ENCODE data around the gene GUCY1A2.

The GUCY1A2 gene

DNA sequence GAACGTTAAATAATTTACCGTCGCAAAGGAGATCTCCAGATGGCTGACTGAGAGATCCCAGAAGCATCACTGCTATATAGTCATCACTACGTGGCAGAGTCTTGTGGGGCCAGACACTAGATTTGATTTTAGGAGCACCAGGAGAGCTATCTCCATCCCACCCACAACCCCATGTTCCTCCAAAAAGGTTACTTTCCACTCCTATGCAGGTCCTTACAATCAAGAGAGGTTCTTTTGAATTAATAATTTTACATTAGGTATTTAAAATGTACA lies 19.4 kb downstream of the GUCY1A2 start:
- DNase-seq (ENCODE audit: low read depth in 2 of 2) = no peak

- DNase-seq (ENCODE audit: low read depth in 2 of 2) = no peak
Observed at GRCh38 chr11:106998116-106998915, 20.0 kb downstream of the GUCY1A2 start.

GRCh38 chr11:106997227-106997626 lies 21.0 kb downstream of the GUCY1A2 start:
- DNase-seq (ENCODE audit: low read depth in 2 of 2) = no peak

DNA sequence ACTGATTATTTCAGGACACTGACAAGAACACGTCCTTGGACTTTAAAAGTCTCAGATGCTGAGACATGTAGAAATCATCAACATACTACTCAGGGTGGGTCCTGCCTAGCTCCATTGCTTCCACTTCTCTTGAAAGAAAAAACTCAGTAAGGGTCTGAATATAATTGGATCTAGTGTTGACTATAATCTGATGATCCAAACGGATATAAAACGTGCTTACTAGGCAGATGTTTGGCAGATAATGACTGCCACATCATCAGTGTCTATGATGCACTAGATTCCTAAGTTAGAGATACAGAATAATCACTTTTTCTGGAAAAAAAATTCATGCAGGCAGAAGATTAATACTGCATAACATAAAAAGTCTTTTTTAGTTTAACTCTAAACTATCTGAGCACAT lies 21.6 kb downstream of the GUCY1A2 start:
- DNase-seq (ENCODE audit: low read depth in 2 of 2) = no peak

GRCh38 chr11:106990331-106990730 lies 27.9 kb downstream of the GUCY1A2 start:
- no peak for DNase-seq (ENCODE audit: low read depth in 2 of 2)

GRCh38 chr11:106989078-106989455 lies 29.2 kb downstream of the GUCY1A2 start:
- DNase-seq (ENCODE audit: low read depth in 2 of 2) = no peak

DNA sequence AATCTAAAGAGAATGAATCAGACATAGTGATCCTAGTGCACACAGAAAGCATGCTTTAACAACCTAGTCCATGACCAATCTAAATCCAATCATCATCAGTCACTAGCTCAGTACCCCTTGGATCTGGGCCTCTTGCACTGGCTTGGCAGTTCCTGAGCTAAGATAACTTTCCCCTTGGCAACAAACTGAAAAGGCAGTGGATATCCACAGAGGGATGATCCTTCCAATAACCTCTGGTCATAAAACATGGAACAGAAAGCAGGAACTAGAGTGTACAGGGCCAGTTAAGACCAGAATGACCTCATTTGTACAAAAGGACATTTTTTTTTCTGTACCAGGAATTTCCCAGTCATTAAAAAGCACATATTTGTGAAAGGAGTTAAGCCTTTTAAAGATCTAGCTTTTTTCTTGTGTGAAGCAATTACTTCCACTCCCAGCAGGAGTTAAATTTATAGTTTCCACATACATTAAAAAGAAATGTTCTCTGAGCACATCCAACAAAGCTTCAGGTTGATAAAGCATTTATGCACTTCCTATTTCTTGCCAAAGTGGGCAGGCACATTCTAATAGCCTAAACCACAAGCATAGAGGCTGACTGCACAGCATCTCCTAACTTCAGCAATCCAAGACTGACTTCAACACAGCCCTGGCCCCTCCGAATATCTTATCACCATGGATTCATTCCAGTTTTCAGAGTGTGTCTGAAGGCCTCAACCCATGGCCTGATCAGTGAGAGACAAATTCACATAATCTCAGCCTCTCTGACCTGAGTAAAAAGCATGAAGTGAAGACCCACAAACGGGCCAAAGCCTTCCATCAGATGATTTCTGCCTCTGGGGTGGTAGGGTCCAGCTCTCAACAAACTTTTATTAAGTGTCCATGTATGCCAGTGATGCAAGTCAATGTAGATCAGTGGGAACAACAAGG lies 29.9 kb downstream of the GUCY1A2 start:
- DNase-seq (ENCODE audit: low read depth in 2 of 2) = no peak

GRCh38 chr11:106986673-106987072 lies 31.6 kb downstream of the GUCY1A2 start:
- DNase-seq (ENCODE audit: low read depth in 2 of 2) = no peak

GRCh38 chr11:106986261-106986660 lies 32.0 kb downstream of the GUCY1A2 start:
- no peak for DNase-seq (ENCODE audit: low read depth in 2 of 2)

DNA sequence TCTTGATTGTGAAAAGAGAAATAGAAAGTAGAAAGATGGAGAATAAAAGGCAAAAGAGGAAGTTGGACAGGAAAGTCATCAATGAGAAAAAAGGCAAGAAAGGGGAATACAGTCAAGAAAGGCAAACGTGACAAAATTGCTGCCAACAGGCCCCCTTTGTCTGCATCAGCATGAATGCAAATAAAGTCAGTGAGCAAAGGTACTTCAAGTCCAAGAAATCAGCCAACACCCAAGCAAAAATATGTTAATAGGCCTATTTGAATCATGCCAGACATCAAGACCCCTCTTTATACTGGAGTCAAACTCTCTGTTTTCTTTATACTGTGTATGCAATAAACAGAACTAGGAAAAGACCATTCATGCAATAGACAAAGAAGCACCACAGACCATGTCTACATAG lies 34.3 kb downstream of the GUCY1A2 start:
- DNase-seq (ENCODE audit: low read depth in 2 of 2) = no peak

DNA sequence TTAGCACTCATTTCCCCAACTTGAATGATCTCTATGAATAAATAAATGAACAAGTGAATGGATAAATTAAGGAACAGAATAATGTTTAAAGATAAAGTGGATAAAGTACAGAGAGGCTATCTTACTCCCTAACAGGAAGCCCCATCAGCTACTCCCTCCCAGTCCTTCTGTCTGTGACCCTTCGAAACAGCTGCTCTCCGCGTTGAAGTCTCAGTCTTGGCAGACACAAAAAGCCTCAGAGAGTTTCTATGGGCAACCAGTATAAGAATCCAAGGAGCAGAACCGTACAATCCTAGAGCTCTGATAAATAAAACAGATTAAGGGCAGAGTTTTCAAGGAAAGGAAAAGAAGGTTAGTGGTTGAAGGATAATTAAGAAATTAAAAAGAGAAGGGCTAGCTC lies 35.0 kb downstream of the GUCY1A2 start:
- no peak for DNase-seq (ENCODE audit: low read depth in 2 of 2)

DNA sequence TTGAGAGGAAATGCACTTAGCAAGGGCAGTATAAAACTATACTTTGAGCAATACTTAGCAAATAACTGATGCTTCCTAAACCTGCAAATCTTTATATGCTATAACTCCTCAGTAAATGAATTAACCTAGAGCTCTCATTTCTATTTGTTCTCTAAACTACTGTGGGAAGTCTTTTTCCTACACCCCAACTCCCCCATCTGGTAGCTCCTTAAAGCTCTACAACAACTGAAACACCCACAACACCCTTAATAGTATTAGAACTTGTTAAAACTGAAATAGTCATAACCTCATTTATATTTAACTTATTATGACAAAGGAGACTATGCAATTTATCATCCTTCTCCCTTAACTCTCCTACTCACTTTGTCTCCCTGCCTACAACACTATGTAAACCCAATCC lies 43.4 kb downstream of the GUCY1A2 start:
- DNase-seq (ENCODE audit: low read depth in 2 of 2) = no peak

DNA sequence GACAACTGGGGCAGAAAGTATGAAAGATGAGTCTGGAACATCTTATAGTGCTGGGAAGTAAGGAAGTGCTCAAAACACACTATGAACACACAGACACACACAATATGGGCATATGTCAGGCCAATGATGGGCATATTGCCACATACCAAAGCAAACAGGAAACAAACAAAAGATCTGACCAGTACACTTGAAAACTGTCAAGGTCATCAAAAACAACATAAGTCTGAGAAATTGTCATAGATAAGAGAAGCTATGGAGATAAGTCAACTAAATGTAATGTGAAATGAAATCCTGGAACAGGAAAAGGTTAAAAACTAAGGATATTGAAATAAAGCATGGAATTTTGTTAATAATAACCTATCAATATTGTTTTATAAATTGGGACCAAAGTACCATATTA lies 46.4 kb downstream of the GUCY1A2 start:
- DNase-seq (ENCODE audit: low read depth in 2 of 2) = no peak

DNA sequence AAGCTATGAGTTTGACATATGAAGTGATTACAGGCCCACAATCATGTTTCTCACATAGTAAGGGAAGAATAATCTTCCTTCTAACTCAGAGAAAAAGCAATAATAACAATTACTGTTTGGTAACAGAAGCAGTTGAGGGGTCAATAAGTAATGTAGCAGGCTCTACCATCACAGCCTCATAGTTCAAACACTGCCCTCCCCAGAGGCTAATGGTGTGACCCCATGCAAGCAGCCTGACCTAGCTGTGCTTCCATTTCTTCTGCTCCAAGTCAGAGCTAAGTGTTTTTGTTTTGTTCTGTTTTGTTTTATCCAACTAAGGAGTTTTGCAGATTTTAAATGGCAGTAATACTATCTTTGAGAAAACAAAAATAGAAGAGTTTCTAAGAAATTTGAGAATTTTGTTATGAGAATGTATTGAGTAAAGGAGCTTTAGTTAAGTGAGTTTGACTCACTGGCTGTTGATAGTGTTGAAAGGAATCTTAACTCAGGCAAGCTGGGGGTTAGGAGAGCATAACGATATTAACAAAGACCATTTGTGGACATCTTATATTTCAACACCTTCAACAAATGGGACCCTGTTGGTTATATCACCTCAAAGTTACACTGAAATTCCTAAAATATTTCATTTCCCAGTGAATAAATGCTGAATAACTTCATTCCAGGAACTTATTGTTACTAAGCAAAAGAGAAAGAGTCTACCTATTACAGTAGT lies 48.5 kb downstream of the GUCY1A2 start:
- no peak for DNase-seq (ENCODE audit: low read depth in 2 of 2)

GRCh38 chr11:106962995-106963394 lies 55.3 kb downstream of the GUCY1A2 start:
- no peak for DNase-seq (ENCODE audit: low read depth in 2 of 2)

DNA sequence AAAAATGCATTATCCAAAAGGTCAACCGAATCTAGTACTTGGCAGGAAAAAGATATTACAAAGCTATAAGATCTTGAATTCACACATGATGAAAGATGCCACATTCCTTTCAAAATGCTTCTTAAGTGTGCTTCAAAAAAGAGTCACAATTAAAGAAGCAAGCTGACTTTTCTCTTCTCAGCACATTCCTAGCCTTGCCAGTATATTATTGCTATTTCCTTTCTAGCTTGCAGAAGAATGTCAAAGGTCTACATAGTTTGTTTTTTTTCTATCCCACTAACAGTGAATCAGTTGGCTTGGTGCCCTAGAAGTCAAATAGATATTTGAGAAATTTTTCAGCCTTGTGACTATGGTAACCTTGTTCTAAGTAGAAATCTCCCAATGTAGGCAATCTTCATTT lies 56.8 kb downstream of the GUCY1A2 start:
- DNase-seq (ENCODE audit: low read depth in 2 of 2) = no peak

- DNase-seq (ENCODE audit: low read depth in 2 of 2) = no peak
Observed at GRCh38 chr11:106961048-106961447, 57.2 kb downstream of the GUCY1A2 start.

- no peak for DNase-seq (ENCODE audit: low read depth in 2 of 2)
Observed at GRCh38 chr11:106959800-106960199, 58.5 kb downstream of the GUCY1A2 start.

GRCh38 chr11:106959386-106959785 lies 58.9 kb downstream of the GUCY1A2 start:
- no peak for DNase-seq (ENCODE audit: low read depth in 2 of 2)

DNA sequence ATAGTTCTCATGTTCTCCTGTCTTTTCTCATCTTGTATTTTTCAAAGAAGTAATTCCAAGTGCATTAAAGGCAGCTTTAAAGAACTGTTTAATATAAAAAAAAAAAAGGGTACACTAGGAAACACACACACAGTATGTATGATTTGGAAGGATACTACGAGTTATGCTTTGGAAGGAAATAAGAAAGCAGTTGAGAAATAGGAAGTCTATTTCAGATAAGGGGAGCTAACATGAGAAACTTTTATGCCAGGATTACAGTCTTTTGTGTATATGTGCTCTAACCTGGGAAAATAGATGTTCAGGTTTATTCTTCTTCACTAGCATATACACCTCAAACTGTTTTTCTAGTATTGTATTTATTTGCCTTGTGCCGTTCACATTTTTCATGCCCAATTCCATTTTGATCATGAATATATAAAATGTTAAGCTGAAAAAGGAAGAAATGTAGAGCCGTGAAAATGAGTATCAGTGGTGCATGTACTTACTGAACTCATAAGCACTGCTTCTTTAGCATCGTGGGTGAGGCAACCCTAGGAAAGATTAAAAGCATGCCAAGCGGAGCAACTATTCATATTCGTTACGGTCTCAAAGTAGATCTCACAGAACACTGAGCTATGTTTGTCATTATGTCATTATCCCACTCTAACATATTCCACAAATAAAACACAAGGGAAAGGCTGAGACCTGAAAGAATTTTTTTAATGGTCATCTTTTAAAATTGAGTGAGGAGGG lies 59.6 kb downstream of the GUCY1A2 start:
- no peak for DNase-seq (ENCODE audit: low read depth in 2 of 2)

- DNase-seq (ENCODE audit: low read depth in 2 of 2) = no peak
Observed at GRCh38 chr11:106957030-106957482, 61.2 kb downstream of the GUCY1A2 start.

GRCh38 chr11:106950067-106950491 lies 68.2 kb downstream of the GUCY1A2 start:
- DNase-seq (ENCODE audit: low read depth in 2 of 2) = no peak
